Stomach (tissue), 19 donors: Measurements from ENCODE around the gene SLC26A3. TPM values are rescaled to one million over a fixed set of nuclear protein-coding genes. Genes with fewer than 3 reads are reported as not detected.
"Not testable (repeated sequence)": the region's sequence is repeated elsewhere in the genome, so short reads cannot be mapped to it uniquely, and the experiment has no call there.

Source experiments
- DNase-seq, 2 donors: peaks; one replicate each; pipeline versions ENCODE4 v3.0.0 to v3.0.0-alpha.2; 2013 to 2019
- H3K27ac ChIP-seq, 5 donors: fragments of 200-600 bp in 4 of 5; sonication (generic) in 4 of 5; one replicate each; pipeline ENCODE4 v1.5.1; 2013 to 2019; ENCODE audit warnings: mild to moderate bottlenecking in 1 of 5, moderate library complexity in 1 of 5
- H3K27me3 ChIP-seq, 3 donors: fragments of 200-600 bp; sonication (generic); one replicate each; pipeline ENCODE4 v1.5.1; 2017 to 2019; ENCODE audit warnings: mixed run types in 1 of 3
- H3K36me3 ChIP-seq, 4 donors: fragments of 200-600 bp; sonication (generic); 1 replicate in 3 of 4; 2 replicates in 1 of 4; pipeline ENCODE4 v1.5.1; 2016 to 2019
- H3K4me1 ChIP-seq, 4 donors: fragments of 200-600 bp; sonication (generic); one replicate each; pipeline ENCODE4 v1.5.1; 2016 to 2019
- H3K4me3 ChIP-seq, 4 donors: fragments of 200-600 bp; sonication (generic) in 3 of 4; one replicate each; pipeline ENCODE4 v1.5.1; 2016 to 2019; ENCODE audit warnings: mild to moderate bottlenecking in 1 of 4
- H3K9me3 ChIP-seq, 4 donors: fragments of 200-600 bp; sonication (generic); one replicate each; pipeline ENCODE4 v1.5.1; 2016 to 2019
- EP300 ChIP-seq: sonication (generic); formaldehyde crosslinking; IDR thresholded peaks from one replicate; pipeline ENCODE4 v1.6.1; 2017; ENCODE audit warnings: antibody characterized with exemption
- POLR2A ChIP-seq, 4 donors: fragments of 450-650 bp; IDR thresholded peaks; one replicate each; pipeline ENCODE4 v1.6.1; 2016; ENCODE audit warnings: antibody characterized with exemption in 4 of 4, control low read depth in 2 of 4, mild to moderate bottlenecking in 1 of 4, moderate library complexity in 1 of 4
- POLR2AphosphoS5 ChIP-seq, 3 donors: sonication (generic); formaldehyde crosslinking; IDR thresholded peaks; one replicate each; pipeline ENCODE4 v1.6.1; 2016; ENCODE audit warnings: antibody characterized with exemption in 3 of 3
- WGBS, 5 donors: extraction: QIAGEN DNeasy Blood & Tissue Kit in 3 of 5; methylation state at CpG; one replicate each; pipeline versions ENCODE4 v1.1.5 to v1.1.7; 2013 to 2018; 5-methylcytosine and 5-hydroxymethylcytosine counted together
- intact Hi-C: fragments of 100-400 bp; cut with DNase I; formaldehyde crosslinking; loops from one replicate; pipeline ENCODE4 v1.15.1; 2023; ENCODE audit warnings: low total_unique reads
- long read RNA-seq, 10 donors: transcript quantifications; one replicate each; lab custom pipeline, GENCODE V29; 2026
- polyA plus RNA-seq, 3 donors: library from polyadenylated mRNA; stranded (reverse); fragments of 200-250 nt; gene quantifications; one replicate each; pipeline ENCODE4 v1.2.3, GENCODE V29; 2013
- total RNA-seq, 5 donors: library from RNA; depleted of rRNA; stranded (reverse); fragments of >200 nt; gene quantifications; one replicate each; pipeline versions ENCODE4 v1.1.0 to v1.2.3, GENCODE V29; 2014 to 2016
- TF ChIP-seq, protein P1 (sequence below), 7 experiments: fragments of 450-650 bp in 4 of 7; fragments of 200-600 bp in 3 of 7; sonication (generic) in 3 of 7; IDR thresholded peaks; one replicate each; pipeline ENCODE4 v1.5.1; 2016 to 2019; ENCODE audit warnings: antibody characterized with exemption in 7 of 7, control low read depth in 2 of 7, mild to moderate bottlenecking in 1 of 7
- donor health status: healthy with polysubstance abuse.
- donor health status: Bipolar disorder and iron deficiency.
- donor health status: healthy.

The SLC26A3 gene
- 10 to 100 TPM in 1 of 5 donors, 1 to 10 TPM in 1, not detected in 3; 2.0 to 52.4 TPM for total RNA-seq
- polyA plus RNA-seq = 1 to 10 TPM in 1 of 3 donors, under 1 TPM in 1, not detected in 1; 0.10 to 2.1 TPM
- long read RNA-seq, donor 1 = 0 reads
- long read RNA-seq, donor 2, partial matches to known transcripts = 8 of 11 reads
- long read RNA-seq, donor 2, other reads (novel, unspliced or antisense) = 0 of 11 reads
- long read RNA-seq, donor 3 = 0 reads
- long read RNA-seq, donor 4 = 0 reads
- long read RNA-seq, donor 5 = 0 reads
- long read RNA-seq, donor 6 = 0 reads
- long read RNA-seq, donor 7, partial matches to known transcripts = 0 of 1 reads
- long read RNA-seq, donor 7, other reads (novel, unspliced or antisense) = 0 of 1 reads
- long read RNA-seq, donor 8 = 0 reads
- long read RNA-seq, donor 9, partial matches to known transcripts = 122 of 122 reads
- long read RNA-seq, donor 9, other reads (novel, unspliced or antisense) = 0 of 122 reads
- long read RNA-seq, donor 10, partial matches to known transcripts = 0 of 2 reads
- long read RNA-seq, donor 10, other reads (novel, unspliced or antisense) = 0 of 2 reads

GRCh38 chr7:107803009-107803610 is at the start of gene SLC26A3:
Gene SLC26A3, minus strand, starts transcription at chr7:107803223. Its CDS starts 8,714 bp downstream, at chr7:107794509.
- DNase-seq = no peak
- Histone ChIP-seq H3K9me3 (no peaks in the 10 kb centered on the region), H3K4me1 (peaks cover 0 to 20% (median 8%) of the 10 kb centered on the region in 4 donors), H3K27me3 (no peaks in the 10 kb centered on the region), H3K27ac (no peak within 1 kb of the TSS), H3K36me3 (no peaks in the 10 kb centered on the region), H3K4me3 (no peak within 1 kb of the TSS)
- 69 to 77% (median 72%) methylated on average over 2 of the region's 2 CpGs for WGBS, 5 donors
- intact Hi-C loops = no loop called here
- TF ChIP-seq POLR2A (IDR thresholded peaks at IDR 0.05) = no peak
- TF ChIP-seq, protein P1, sequence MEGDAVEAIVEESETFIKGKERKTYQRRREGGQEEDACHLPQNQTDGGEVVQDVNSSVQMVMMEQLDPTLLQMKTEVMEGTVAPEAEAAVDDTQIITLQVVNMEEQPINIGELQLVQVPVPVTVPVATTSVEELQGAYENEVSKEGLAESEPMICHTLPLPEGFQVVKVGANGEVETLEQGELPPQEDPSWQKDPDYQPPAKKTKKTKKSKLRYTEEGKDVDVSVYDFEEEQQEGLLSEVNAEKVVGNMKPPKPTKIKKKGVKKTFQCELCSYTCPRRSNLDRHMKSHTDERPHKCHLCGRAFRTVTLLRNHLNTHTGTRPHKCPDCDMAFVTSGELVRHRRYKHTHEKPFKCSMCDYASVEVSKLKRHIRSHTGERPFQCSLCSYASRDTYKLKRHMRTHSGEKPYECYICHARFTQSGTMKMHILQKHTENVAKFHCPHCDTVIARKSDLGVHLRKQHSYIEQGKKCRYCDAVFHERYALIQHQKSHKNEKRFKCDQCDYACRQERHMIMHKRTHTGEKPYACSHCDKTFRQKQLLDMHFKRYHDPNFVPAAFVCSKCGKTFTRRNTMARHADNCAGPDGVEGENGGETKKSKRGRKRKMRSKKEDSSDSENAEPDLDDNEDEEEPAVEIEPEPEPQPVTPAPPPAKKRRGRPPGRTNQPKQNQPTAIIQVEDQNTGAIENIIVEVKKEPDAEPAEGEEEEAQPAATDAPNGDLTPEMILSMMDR (IDR thresholded peaks at IDR 0.05) = no peak
- no peak for TF ChIP-seq POLR2AphosphoS5 (IDR thresholded peaks at IDR 0.05)
- no peak for TF ChIP-seq EP300

GRCh38 chr7:107850643-107851042 is 47.6 kb upstream of the SLC26A3 start:
- intact Hi-C loops = no loop called here
- Histone ChIP-seq H3K4me1 (no peaks in the 10 kb centered on the region), H3K9me3 (no peaks in the 10 kb centered on the region), H3K36me3 (no peaks in the 10 kb centered on the region), H3K4me3 (no peak overlapping the region), H3K27ac (no peak overlapping the region), H3K27me3 (no peaks in the 10 kb centered on the region)
- 0 to 34% (median 26%) methylated on average over 1 of the region's 1 CpG for whole genome bisulfite sequencing, 5 donors
- TF ChIP-seq EP300 = no peak
- DNase-seq = no peak

- Histone ChIP-seq H3K36me3 (no peaks in the 10 kb centered on the region), H3K4me1 (no peaks in the 10 kb centered on the region), H3K9me3 (no peaks in the 10 kb centered on the region), H3K27ac (no peak overlapping the region), H3K27me3 (no peaks in the 10 kb centered on the region), H3K4me3 (no peak overlapping the region)
- intact Hi-C loops = no loop called here
- DNase-seq = no peak
- WGBS, 5 donors = 74 to 88% (median 83%) methylated on average over 4 of the region's 4 CpGs
- TF ChIP-seq EP300 = no peak
- no peak for TF ChIP-seq POLR2AphosphoS5 (IDR thresholded peaks at IDR 0.05)
- TF ChIP-seq, protein P1 (IDR thresholded peaks at IDR 0.05) = no peak
- no peak for TF ChIP-seq POLR2A (IDR thresholded peaks at IDR 0.05)
These were observed 47.2 kb upstream of the SLC26A3 start for GRCh38 chr7:107850216-107850615.

- H3K36me3 ChIP-seq, H3K4me1 ChIP-seq, H3K27me3 ChIP-seq, H3K4me3 ChIP-seq, DNase-seq, H3K9me3 ChIP-seq, H3K27ac ChIP-seq, intact Hi-C loops: not testable (repeated sequence)
- WGBS, 5 donors = 96 to 99% (median 98%) methylated on average over 10 to 29 of the region's 31 CpGs
These were observed 45.2 kb upstream of the SLC26A3 start for GRCh38 chr7:107848211-107848610.

DNA sequence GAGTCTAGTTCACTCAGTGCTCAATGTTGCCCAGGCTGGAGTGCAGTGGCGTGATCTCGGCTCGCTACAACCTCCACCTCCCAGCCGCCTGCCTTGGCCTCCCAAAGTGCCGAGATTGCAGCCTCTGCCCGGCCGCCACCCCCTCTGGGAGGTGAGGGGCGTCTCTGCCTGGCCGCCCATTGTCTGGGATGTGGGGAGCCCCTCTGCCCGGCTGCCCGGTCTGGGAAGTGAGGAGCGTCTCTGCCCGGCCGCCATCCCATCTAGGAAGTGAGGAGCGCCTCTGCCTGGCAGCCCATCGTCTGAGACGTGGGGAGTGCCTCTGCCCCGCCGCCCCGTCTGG is 44.8 kb upstream of the SLC26A3 start:
- H3K4me3 ChIP-seq, H3K9me3 ChIP-seq, H3K27ac ChIP-seq, H3K27me3 ChIP-seq, intact Hi-C loops, H3K36me3 ChIP-seq, H3K4me1 ChIP-seq, DNase-seq: not testable (repeated sequence)
- WGBS, 5 donors = 95 to 99% (median 97%) methylated on average over 14 to 20 of the region's 20 CpGs; no CpG with 5 or more reads in 2 of the 5 donors
